KMS-11 (cell line): ENCODE results near the gene KCNH5.
A peak's percentile ranks its signal among the peaks of the same experiment; 100 is the strongest.

ENCODE experiments used
- H2AFZ ChIP-seq: fragments of 200-600 bp; sonication (generic); 2 replicates; pipeline ENCODE4 v1.6.1; 2016; ENCODE audit warnings: antibody characterized with exemption, mixed run types, low read depth
- H3K27ac ChIP-seq: fragments of 200-600 bp; sonication (generic); 2 replicates; pipeline ENCODE4 v1.6.1; 2016; ENCODE audit warnings: mild to moderate bottlenecking, mixed run types
- H3K27me3 ChIP-seq: fragments of 200-600 bp; sonication (generic); 2 replicates; pipeline ENCODE4 v1.6.1; 2017; ENCODE audit warnings: mild to moderate bottlenecking, low read depth, mixed run types, moderate library complexity; ENCODE audit not compliant: insufficient read depth
- H3K36me3 ChIP-seq: fragments of 200-600 bp; sonication (generic); 2 replicates; pipeline ENCODE4 v1.6.1; 2017; ENCODE audit warnings: mild to moderate bottlenecking, mixed run types; ENCODE audit not compliant: insufficient read depth
- H3K4me1 ChIP-seq: fragments of 200-600 bp; sonication (generic); 2 replicates; pipeline ENCODE4 v1.6.1; 2016; ENCODE audit warnings: mild to moderate bottlenecking, low read depth, mixed run types; ENCODE audit not compliant: poor library complexity, severe bottlenecking
- H3K4me2 ChIP-seq: fragments of 200-600 bp; sonication (generic); 2 replicates; pipeline ENCODE4 v1.7.0; 2016; ENCODE audit warnings: mild to moderate bottlenecking, mixed run types
- H3K4me3 ChIP-seq: fragments of 200-600 bp; sonication (generic); IDR thresholded peaks from 2 replicates; pipeline ENCODE4 v1.6.1; 2017; ENCODE audit warnings: low read depth, low read length, mixed read lengths; ENCODE audit not compliant: insufficient read depth
- H3K79me2 ChIP-seq: fragments of 200-600 bp; sonication (generic); 2 replicates; pipeline ENCODE4 v1.6.1; 2016; ENCODE audit warnings: low read depth, mixed run types; ENCODE audit not compliant: insufficient read depth
- H3K9ac ChIP-seq: fragments of 200-600 bp; sonication (generic); 2 replicates; pipeline ENCODE4 v1.6.1; 2016; ENCODE audit warnings: mild to moderate bottlenecking, mixed run types
- H4K20me1 ChIP-seq: fragments of 200-600 bp; sonication (generic); 2 replicates; pipeline ENCODE4 v1.6.1; 2016; ENCODE audit warnings: mild to moderate bottlenecking, mixed run types; ENCODE audit not compliant: insufficient read depth
- CTCF ChIP-seq: fragments of 200-600 bp; sonication (generic); conservative IDR thresholded peaks from 2 replicates; pipeline ENCODE4 v1.6.1; 2017; ENCODE audit warnings: low read depth, mild to moderate bottlenecking, antibody characterized with exemption, low read length, moderate library complexity, mixed read lengths

KCNH5 gene

DNA sequence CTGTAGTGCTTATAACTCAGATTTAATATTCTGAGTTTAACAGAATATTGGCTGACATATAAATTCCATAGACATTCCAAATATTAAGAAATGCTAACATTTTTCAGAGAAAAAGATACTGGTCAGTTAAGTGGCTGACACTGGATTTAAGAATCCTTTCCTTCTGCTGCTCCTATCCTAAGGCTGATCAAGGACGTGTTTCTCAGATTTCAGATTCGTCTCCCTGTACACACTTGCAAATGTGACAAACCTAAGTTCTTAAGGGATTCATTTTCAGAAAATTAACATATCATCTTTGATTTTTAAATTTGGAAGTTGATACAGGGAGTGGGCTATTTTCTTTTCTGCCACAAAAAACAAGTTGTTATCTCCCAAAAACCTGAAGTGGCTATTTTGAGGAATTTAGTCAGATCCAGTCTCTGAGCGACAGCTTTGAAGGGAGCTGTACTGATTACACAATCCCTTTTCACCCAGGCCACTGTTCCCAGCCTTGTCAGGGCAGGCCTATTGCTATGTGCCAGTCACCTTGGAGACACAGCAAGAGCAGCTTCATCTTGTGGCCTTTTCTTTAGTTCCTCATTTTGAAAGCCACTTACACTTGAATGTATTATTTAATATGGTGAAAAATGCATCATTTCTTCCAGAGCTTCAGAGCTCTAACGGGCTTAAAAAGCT, 370.6 kb downstream of the KCNH5 start:
- no peak overlapping the region for H3K4me2 ChIP-seq
- no peaks in the 10 kb centered on the region for H4K20me1 ChIP-seq
- no peaks in the 10 kb centered on the region for H3K27me3 ChIP-seq
- no peak overlapping the region for H3K4me3 ChIP-seq
- no peak overlapping the region for H2AFZ ChIP-seq
- TF ChIP-seq CTCF: no peak
- H3K36me3 ChIP-seq: no peaks in the 10 kb centered on the region
- no peak overlapping the region for H3K9ac ChIP-seq
- H3K27ac ChIP-seq: no peak overlapping the region
- H3K79me2 ChIP-seq: no peaks in the 10 kb centered on the region
- peaks cover 54% of the 10 kb centered on the region for H3K4me1 ChIP-seq

DNA sequence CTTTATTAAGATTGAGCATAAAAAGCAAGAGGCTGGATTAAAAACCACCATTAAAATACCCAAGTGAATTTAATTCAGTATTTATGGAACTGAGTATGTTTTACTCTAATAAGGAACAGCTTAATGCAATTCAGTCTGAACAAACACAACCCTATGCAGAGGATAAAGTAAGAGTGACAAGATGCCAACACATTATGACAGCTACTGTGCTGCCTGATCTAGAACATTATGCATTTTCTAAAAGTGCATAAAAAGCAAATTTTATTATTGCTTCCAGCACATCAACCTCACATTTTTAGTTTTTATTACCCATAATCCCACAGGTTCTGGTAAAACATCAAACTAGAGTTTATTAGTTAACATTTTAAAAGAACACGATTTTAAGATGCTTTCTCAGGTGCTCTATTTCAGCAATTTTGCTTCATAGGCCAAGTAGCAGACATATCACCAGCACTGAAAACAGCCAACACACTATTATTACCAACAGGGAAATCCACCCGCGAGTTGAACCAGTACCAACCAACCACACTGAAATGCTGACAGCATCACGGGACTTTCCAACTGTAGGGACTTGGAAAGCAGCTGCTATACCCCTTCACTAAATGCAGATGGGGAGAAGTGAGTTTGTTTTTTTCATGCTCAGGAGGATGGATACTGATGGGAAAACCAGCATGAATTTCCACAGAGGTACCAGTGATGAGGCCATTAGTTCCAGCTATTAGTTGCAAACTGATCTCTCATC, 372.1 kb downstream of the KCNH5 start:
- Histone ChIP-seq H3K9ac (peak overlapping the region; percentile 18; the same call in 1 of the 2 replicates), H3K27ac (peak overlapping the region; percentile 58), H3K36me3 (no peaks in the 10 kb centered on the region), H4K20me1 (no peaks in the 10 kb centered on the region), H3K79me2 (no peaks in the 10 kb centered on the region), H3K4me2 (no peak overlapping the region; the same call in 1 of the 2 replicates), H3K27me3 (no peaks in the 10 kb centered on the region), H3K4me1 (peaks cover 39% of the 10 kb centered on the region), H2AFZ (peak overlapping the region; percentile 34; the same call in 1 of the 2 replicates), H3K4me3 (no peak overlapping the region)
- TF ChIP-seq CTCF: no peak

GRCh38 chr14:62670526-62670925, 374.7 kb downstream of the KCNH5 start:
- Histone ChIP-seq H3K27me3 (no peaks in the 10 kb centered on the region), H3K27ac (no peak overlapping the region), H3K36me3 (no peaks in the 10 kb centered on the region), H3K4me1 (peaks cover 32% of the 10 kb centered on the region), H4K20me1 (no peaks in the 10 kb centered on the region), H3K4me3 (no peak overlapping the region), H3K4me2 (no peak overlapping the region), H3K79me2 (no peaks in the 10 kb centered on the region), H3K9ac (no peak overlapping the region), H2AFZ (no peak overlapping the region)
- TF ChIP-seq CTCF: no peak

- Histone ChIP-seq H3K27ac (no peak overlapping the region), H4K20me1 (no peaks in the 10 kb centered on the region), H3K4me3 (no peak overlapping the region)
Measured at GRCh38 chr14:62667421-62667914, 377.8 kb downstream of the KCNH5 start.

More at GRCh38 chr14:62667421-62667914, 377.8 kb downstream of the KCNH5 start:
- H3K4me1 ChIP-seq: peaks cover 6% of the 10 kb centered on the region
- H3K9ac ChIP-seq: no peak overlapping the region
- no peaks in the 10 kb centered on the region for H3K36me3 ChIP-seq
- TF ChIP-seq CTCF: no peak
- H3K27me3 ChIP-seq: no peaks in the 10 kb centered on the region
- H3K4me2 ChIP-seq: no peak overlapping the region
- no peaks in the 10 kb centered on the region for H3K79me2 ChIP-seq
- no peak overlapping the region for H2AFZ ChIP-seq
